Activated CD8-positive, alpha-beta T cell treated with anti-CD3 and anti-CD28 coated beads for 36 hours (primary cell): ENCODE data around the gene EPHB1. TPM values are rescaled to one million over a fixed set of nuclear protein-coding genes. Genes with fewer than 3 reads are reported as not detected.

Source experiments
- ATAC-seq: fragments of 200-7000 bp; cut with Tn5 transposase; one replicate; pipeline ENCODE4 v1.10.0; 2021; ENCODE audit warnings: mild to moderate bottlenecking, moderate library complexity
- CTCF ChIA-PET: fragments of 350-600 bp; sonication (Branson Sonifier 250); formaldehyde crosslinking; loops from one replicate; lab custom pipeline; 2021; ENCODE audit warnings: antibody characterized with exemption; lab: Charles Lee
- POLR2A ChIA-PET: fragments of 350-600 bp; sonication (Branson Sonifier 250); formaldehyde crosslinking; loops from one replicate; lab custom pipeline; 2021; ENCODE audit warnings: antibody characterized with exemption; lab: Charles Lee
- DNase-seq: peaks from one replicate; pipeline ENCODE4 v3.0.0-alpha.2; 2020
- H3K27ac Mint-ChIP-seq: one replicate; pipeline ENCODE4 v1.8.0; 2021; ENCODE audit warnings: mild to moderate bottlenecking, mixed read lengths
- H3K27me3 Mint-ChIP-seq: one replicate; pipeline ENCODE4 v1.8.0; 2021; ENCODE audit warnings: mixed read lengths
- H3K36me3 Mint-ChIP-seq: one replicate; pipeline ENCODE4 v1.8.0; 2021; ENCODE audit warnings: low read depth, mixed read lengths
- H3K4me1 Mint-ChIP-seq: one replicate; pipeline ENCODE4 v1.8.0; 2021; ENCODE audit warnings: low read depth, mixed read lengths
- H3K4me3 Mint-ChIP-seq: one replicate; pipeline ENCODE4 v1.8.0; 2021; ENCODE audit warnings: mild to moderate bottlenecking, moderate library complexity, mixed read lengths
- H3K9me3 Mint-ChIP-seq: one replicate; pipeline ENCODE4 v1.8.0; 2021; ENCODE audit warnings: mixed read lengths
- CTCF ChIP-seq: fragments of 200-600 bp; IDR thresholded peaks from one replicate; pipeline ENCODE4 v1.8.0; 2022; ENCODE audit warnings: antibody characterized with exemption, mild to moderate bottlenecking
- intact Hi-C: fragments of 100-400 bp; cut with micrococcal nuclease; formaldehyde crosslinking; loops from one replicate; pipeline ENCODE4 v1.10.0; 2022
- total RNA-seq, 2 experiments: library from RNA; stranded (reverse); gene quantifications; one replicate each; pipeline ENCODE4 v1.2.3, GENCODE V29; 2021

The EPHB1 gene
- total RNA-seq, 2 experiments from 2014 or later: 0.78 TPM; not detected in 1

GRCh38 chr3:135091946-135092345 is 296.9 kb downstream of the EPHB1 start:
- Mint-ChIP-seq H3K4me1 (no peaks in the 10 kb centered on the region), H3K27me3 (peaks cover 2% of the 10 kb centered on the region), H3K9me3 (no peaks in the 10 kb centered on the region), H3K36me3 (no peaks in the 10 kb centered on the region), H3K4me3 (no peak overlapping the region), H3K27ac (no peak overlapping the region)
- no peak for TF ChIP-seq CTCF
- intact Hi-C loops: no loop called here
- no peak for DNase-seq
- ChIA-PET POLR2A (no interaction called here), CTCF (no interaction called here)
- ATAC-seq: no peak

GRCh38 chr3:135093121-135093520 is 298.1 kb downstream of the EPHB1 start:
- POLR2A ChIA-PET: no interaction called here
- Mint-ChIP-seq H3K27me3 (peaks cover 2% of the 10 kb centered on the region), H3K4me3 (no peak overlapping the region), H3K36me3 (no peaks in the 10 kb centered on the region), H3K9me3 (no peaks in the 10 kb centered on the region), H3K27ac (no peak overlapping the region), H3K4me1 (no peaks in the 10 kb centered on the region)
- ATAC-seq (no peak), DNase-seq (no peak)
- CTCF ChIA-PET: no interaction called here
- intact Hi-C loops: no loop called here
- TF ChIP-seq CTCF: no peak

GRCh38 chr3:135097276-135097946 is 302.4 kb downstream of the EPHB1 start:
- Mint-ChIP-seq H3K36me3 (no peaks in the 10 kb centered on the region), H3K4me1 (no peaks in the 10 kb centered on the region), H3K27ac (no peak overlapping the region), H3K4me3 (no peak overlapping the region), H3K9me3 (no peaks in the 10 kb centered on the region), H3K27me3 (no peaks in the 10 kb centered on the region)
- ChIA-PET CTCF (no interaction called here), POLR2A (no interaction called here)
- DNase-seq (no peak), ATAC-seq (no peak)
- TF ChIP-seq CTCF: no peak
- intact Hi-C loops: no loop called here

- no peaks in the 10 kb centered on the region for H3K36me3 Mint-ChIP-seq
- TF ChIP-seq CTCF: no peak
- CTCF ChIA-PET: no interaction called here
- intact Hi-C loops: no loop called here
- POLR2A ChIA-PET: no interaction called here
- no peak overlapping the region for H3K27ac Mint-ChIP-seq
- no peaks in the 10 kb centered on the region for H3K27me3 Mint-ChIP-seq
- H3K4me1 Mint-ChIP-seq: no peaks in the 10 kb centered on the region
- ATAC-seq (no peak), DNase-seq (no peak)
- no peaks in the 10 kb centered on the region for H3K9me3 Mint-ChIP-seq
- no peak overlapping the region for H3K4me3 Mint-ChIP-seq
Observed at GRCh38 chr3:135099734-135100355, 304.8 kb downstream of the EPHB1 start.

- no peaks in the 10 kb centered on the region for H3K4me1 Mint-ChIP-seq
- DNase-seq: no peak
- POLR2A ChIA-PET: no interaction called here
- H3K27me3 Mint-ChIP-seq: no peaks in the 10 kb centered on the region
- H3K36me3 Mint-ChIP-seq: no peaks in the 10 kb centered on the region
- no peak overlapping the region for H3K4me3 Mint-ChIP-seq
- ATAC-seq: no peak
- no peak overlapping the region for H3K27ac Mint-ChIP-seq
- CTCF ChIA-PET: no interaction called here
- TF ChIP-seq CTCF: no peak
- intact Hi-C loops: no loop called here
- no peaks in the 10 kb centered on the region for H3K9me3 Mint-ChIP-seq
Observed at GRCh38 chr3:135100366-135100765, 305.3 kb downstream of the EPHB1 start.
